AG20443 (cell line): ENCODE measurements around the gene MPZL2.

Experiments used
- DNase-seq: peaks from one replicate; pipeline ENCODE4 v3.0.0; 2012; ENCODE audit warnings: low spot score, mixed read lengths

The MPZL2 gene

DNA sequence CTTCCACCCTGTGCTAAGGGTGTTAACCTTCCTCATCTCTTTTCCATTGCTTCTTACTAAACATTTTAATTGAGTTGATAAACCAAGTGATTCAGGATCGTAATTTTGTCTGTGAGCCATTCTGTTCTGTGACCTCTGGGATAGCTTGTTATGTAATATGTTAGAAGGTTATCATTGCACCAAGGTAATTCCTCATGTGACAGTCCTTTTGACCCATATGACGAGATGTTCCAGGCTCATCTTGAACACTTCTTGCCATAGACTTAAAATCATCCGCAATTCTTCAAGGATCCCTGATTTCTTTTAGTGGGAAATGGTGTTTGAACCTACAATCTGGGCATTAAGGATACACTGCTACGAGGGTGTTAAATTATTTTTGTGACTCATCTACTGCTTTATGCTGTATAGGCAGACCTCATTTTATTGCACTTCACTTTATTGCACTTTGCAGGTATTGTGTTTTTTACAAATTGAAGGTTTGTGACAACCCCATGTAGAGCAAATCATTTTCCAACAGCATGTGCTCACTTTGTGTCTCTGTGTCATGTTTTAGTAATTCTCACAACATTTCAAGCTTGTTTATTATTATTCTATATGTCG is 19.0 kb upstream of the MPZL2 start:
- DNase-seq, result no peak

DNA sequence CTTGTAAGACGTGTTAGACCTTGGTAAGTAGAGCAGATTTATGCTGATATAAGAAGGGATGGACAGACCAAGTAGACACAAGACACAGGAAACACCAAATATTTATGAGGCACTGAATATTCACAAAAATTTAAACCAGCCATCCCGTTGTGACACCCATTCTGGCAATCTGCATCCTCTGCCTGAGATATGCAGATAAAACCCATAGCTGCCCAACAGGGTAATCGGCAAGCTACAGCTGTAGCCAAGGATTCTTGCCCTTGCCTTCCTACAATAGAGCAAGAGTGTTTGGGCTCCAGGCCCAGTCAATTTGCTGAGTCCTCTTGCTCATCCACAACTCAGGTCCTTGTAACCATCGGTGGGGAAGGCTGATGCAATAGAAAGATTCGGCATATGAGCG is 18.5 kb upstream of the MPZL2 start:
- no peak for DNase-seq

DNA sequence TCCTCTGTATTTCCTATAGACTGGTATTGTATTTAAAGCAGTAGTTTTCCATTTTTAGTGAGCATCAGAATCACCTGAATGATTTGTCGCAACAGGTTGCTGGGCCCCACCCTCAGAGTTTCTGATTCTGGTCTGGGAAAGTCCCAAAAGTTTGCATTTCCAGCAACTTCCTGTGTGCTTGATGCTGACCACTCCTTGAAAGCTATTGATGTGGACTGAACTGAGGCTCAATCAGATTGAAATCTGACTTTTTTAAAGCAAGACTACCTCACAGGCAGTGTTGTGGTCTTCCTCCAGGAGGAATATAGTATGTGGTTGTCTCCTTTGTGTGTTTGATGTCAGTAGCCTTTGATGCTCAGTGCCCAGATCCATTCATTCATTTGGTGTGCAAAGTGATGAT is 17.2 kb upstream of the MPZL2 start:
- no peak for DNase-seq

DNA sequence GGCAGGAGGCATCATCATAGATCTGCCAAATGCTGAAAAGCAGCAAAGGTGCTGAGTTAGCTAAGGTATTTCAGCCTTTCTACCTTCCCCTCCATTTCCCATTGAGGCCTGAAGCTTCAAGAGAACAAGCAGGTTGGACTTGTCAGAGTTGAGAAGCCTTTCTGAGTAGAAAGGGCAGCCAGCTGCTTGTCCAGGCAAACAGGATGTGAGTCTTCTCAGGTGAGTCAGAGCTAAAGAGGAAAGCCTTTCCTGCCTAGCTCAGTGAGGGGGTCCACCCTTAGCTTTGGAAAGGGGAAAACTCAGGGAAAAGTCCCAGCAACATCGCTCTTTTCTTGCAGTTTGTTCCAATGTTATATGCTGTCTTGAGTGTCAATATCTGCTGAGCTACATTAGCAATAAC is 13.2 kb upstream of the MPZL2 start:
- DNase-seq, result no peak

DNA sequence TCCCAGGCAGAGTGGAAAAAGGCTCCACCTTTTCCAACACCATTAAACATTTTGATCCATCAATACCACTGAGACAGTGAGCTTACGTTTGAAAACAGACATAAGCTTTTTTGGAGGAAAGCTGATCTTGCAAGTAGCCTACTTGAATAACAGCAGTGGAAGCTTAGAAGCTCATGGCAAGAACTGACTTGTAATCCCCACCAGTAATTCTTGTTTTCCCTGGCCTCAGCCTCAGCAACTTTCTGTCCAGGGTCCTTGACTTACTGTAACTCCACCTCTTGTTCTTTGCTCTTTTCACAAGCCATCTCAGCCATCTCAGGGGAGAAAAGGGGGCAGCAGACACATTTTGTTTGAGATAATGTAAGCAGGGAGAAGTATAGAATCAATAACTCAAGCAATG is 12.3 kb upstream of the MPZL2 start:
- DNase-seq, result no peak

DNA sequence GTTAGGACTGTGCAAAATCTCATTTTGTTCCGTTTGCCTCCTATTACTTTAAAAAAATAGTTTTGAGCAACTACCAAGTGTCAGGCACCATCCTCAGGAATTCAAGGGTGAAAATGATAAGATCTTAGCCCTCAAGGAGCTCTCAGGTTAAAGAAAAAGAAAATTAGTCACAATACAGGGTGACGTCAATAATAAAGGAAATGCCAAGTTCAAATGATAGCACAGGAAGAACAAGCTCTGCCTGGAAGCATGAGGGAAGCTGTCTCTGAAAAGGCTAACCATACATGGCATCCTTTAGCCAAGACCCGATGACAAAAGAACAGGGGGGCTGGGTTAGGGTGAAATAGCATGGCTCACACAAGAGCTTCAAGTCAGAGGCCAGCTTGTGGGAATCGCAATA is 11.1 kb upstream of the MPZL2 start:
- no peak for DNase-seq

DNA sequence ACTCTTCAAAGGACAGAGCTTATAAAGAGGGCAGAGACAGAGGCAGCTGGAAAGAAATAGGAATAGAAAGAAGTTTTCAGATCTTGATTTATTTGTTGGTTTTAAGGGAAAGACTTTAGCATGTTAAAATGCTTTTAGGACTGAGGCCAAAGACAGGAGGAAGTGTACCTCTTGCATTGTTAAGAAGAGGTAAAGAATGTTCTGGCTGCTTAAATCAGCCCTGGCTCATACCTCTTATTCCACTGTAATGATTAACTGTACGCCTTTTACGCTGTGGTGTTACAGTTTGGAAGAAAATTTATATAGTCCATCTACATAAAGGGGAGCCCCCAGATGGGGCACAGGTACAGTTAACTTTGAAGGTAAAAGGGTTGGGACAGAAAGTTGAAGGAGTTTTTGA is 10.1 kb upstream of the MPZL2 start:
- no peak for DNase-seq

DNA sequence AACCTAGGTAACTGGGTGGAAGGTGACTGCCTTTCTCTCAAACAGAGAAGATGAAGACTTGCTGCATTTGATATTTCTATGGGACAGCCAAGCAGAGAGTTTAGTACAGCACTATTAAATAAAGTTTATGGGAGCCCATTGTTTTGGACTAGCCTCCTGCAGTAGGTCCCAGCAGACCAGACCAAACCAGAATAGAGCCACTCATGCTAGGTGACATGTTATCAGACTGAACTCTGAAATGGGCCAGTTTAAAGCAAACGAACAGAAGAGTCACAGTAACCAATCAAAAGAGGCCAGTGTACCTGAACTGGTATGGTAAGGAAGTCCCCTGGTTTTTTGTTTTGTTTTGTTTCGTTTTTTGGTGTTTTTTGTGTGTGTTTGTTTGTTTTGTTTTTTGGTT is 7.9 kb upstream of the MPZL2 start:
- no peak for DNase-seq

DNA sequence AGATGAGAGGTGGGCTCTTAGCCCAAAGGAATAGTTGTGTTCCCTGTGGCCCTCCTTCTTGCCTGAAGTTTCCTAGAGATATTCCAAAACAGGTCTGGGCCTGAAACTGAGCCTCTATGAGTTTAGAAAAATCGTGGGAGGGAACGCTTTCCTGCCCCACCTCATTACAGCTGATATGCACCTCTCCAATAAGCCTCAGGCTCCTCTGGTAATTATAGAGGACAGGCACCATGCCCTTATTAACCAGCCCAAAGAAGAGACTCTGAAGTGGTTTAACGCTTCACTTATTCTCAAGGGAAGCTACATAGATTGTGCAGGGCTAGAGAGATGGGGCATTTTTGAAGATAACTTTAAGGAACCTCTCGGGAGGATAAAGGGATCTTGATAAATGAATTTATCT is 3.4 kb upstream of the MPZL2 start:
- DNase-seq, result no peak

DNA sequence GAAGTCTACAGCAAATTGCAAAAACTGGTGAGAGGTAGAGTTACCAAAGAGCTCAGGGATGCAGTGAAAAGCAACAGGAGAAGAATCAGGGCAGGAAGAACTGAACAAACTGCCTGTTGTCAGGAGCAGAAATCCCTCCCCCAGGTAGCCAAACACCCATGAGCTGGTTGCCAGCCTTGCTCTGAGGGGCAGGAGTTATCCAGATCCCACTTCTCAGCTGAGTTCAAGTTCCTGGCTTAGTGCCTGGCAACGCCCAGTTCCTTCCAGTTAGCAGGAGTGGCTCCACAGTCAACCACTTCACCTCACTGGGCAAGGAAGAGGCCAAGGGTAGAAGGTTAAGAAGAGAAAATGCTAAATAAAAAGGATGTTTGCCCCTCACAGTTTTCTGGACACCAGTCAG is 1.9 kb upstream of the MPZL2 start:
- no peak for DNase-seq

DNA sequence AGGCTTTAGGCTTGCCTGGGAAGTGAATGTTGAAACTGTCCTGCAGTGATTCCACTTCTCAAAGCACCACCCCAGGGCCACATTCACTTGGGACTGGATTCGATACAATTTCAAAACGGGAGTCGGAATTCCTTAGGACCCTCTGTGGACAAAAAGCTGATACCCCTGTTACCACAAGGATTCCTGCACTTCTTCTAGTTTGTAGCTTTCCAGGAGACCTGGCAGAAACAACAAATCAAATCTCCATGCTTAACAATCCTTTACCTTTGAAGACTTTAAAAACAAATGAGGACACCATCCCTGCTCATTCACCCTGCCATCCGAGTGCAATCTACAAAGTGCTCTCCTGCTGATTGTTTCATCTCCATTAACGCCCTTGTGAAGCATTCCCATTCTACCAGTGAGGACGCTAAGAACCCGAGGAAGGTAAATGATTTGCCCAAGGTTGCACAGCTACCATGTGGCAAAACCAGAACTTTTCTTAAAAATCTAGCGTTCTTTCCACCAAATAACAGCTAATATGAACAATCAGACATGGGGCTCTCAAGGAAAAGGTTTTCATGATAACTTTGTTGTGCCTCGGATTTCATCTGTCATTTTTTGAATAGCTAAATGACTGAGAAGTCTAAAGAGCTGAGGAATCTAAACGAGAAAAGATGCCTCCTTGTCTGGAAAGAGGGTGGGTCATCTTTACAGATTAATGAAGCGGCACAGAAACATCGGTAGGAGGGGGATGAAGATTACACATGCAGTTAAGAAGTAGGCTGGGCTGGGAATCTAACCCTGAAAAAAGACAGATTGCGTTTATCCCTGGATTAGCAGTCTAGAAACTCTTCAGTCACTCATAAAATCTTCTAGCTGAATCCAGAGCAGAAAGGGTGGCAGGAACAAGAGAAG is 720 bp upstream of the MPZL2 start:
- DNase-seq, result no peak

DNA sequence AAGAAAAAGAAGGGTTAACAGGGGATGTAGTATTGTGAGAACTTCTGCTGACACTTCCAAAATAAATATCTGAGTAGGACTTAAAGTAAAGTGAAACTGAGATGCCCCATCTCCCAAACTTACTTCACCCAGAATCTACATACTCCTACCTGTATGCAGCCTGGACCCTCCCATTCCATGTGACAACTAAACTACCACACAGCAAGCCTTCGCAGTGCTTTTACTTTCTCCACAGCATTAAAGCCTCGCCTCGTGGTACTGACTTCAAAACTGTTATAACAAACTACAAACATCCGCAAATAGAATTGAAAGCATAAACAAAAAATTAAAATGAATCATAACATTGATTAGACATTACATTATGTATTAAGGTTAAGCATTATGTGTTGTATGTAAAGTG is 985 bp downstream of the MPZL2 start:
- DNase-seq, result no peak

DNA sequence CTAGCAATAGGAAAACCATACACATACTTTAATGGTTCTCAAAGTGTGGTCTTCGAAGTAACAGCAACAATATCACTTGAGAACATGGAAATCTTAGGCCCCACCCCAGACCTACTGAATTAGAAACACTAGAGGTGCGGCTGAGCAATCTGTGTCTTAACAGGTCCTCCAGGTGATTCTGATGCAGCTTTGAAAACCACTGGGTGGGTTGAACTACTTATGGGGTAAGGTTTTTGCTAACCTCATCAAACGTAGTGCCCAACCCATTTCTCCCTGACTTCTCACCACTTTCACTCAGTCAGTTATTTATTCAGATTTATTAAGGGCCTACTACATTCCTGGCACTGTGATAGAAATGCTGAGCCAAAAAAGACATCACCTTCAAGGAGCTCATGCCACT is 3.7 kb downstream of the MPZL2 start:
- no peak for DNase-seq

DNA sequence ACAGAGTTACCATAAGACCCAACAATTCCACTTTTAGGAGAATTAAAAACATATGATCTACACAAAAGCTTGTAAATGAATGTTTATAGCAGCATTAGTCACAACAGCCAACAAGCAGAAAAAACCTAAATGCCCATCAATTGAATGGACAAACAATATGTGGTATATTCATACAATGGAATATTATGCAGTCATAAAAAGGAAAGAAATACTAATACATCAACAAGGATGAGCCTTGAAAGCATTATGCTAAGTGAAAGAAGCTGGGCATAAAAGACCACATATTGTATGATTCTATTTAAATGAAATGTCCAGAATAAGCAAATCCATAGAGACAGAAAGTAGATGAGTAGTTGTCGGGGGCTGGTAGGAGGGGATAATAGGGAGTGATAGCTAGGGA is 5.0 kb downstream of the MPZL2 start:
- DNase-seq, result no peak

DNA sequence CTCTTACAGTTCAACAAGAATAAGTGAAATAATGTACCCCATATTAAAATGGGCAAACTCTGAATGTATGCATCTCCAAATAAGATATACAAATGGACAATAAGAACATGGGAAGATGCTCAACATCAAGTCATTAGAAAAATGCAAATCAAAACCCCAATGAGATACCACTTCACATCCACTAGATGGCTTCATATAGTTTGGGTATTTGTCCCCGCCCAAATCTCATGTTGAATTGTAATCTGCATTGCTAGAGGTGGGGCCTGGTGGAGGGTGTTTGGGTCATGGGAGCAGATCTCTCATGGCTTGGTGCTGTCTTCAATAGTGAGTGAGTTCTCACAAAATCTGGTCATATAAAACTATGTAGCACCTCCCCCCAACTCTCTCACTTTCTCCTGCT is 5.7 kb downstream of the MPZL2 start:
- no peak for DNase-seq

DNA sequence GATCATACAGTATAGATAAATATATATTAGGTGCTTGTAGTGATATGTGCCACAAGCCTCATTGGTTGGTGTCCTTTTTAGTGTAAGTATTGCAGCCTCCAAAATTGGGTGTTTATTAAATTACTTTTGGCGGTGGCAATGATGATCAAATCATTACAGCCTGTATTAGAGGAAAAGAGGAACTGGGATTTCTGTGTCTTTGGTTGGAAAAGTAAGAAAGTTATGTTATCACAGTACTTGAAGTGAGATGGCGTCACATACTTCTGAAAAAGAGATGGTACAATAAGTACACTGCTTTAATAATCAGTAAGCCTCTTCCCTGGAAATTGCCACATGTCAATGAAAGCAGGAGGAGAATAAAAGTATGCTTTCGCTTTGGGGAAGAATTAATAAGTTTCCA is 11.4 kb downstream of the MPZL2 start:
- DNase-seq, result no peak

DNA sequence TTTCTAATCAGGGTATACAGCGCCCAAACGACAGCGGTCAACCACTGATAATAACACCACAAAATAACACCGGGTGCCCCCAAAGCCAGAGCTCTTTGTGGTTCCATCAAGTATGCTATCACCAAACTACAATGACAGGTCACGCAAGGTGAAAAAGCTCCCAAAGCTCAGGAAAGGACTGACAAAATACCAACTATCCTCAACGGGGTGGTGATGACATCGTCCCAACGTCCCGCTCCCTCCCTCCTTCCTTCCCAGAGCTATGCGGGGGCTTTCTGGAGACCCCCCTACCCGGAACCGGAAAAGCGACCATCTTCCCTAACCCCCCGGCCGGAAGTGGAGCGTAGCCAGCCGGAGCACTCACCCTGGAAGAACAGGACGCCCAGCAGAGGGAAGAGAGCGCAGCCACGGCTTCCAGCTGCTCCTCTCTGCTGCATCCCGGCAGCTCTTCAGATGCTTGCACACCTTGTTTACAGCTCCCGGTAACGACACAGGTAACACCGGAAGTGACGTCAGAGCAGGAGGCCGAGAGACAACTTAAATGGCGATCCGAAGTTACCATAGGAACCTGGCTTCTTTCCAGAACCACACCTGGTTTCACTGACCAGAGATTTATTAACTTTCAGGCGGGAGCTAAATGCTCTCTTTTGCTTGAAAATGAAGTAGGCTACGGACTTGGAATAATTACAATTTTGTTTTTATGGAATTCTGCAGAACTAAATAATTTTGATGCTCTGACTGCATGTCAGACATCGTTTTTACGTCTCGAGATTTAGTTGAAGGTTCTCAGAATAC is 12.0 kb downstream of the MPZL2 start, which contains the start of gene MPZL3:
Gene MPZL3, minus strand, starts transcription at position 508 of the 795 bp plus-strand sequence. Its CDS starts 71 bp downstream, at position 437.
- peak; percentile 37 for DNase-seq

DNA sequence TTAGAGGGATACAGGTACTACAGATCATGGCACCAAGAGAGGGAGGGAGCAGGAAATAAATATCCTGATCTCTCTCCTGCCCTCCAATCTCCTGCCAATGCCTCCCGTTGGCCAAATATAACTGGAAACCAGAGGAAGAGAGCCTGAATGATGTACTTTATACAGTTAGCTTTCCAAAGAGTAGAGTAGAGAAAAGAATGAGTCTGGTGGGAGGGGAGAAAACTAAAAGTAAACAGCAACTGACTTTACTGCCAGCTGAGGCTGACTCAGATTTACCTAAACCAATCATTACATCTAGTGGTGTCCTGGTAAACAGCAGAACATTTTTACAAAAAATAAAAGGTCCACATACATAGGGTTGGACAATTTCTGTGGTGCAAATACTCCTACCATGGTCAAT is 17.1 kb downstream of the MPZL2 start:
- no peak for DNase-seq

DNA sequence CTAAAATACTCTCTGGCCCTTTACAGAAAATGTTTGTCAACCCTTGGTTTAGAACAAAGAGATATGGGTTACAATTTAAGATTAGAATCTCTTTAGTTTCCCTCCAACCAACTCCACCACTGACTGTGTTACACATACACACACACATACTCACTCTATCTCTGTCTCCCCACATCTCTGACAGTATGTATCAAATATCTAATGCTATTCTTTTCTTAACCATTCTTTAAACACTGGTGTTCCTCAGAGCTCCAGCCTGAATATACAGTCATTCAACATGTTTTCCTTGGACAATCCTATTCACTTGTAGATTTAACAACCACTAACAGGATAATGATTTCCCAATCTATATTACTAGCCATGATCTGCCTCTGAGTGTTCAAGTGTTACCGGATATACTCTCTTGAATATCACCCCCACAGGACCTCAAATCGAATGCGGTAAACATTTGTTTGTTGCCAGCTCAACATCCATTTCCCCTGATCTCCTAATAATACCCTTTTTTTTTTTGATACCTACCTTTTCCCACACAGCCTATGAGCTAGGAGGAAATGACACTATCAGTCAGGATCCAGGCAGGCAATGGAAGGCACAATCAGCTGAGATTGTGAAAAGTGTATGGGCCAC is 18.0 kb downstream of the MPZL2 start:
- no peak for DNase-seq

DNA sequence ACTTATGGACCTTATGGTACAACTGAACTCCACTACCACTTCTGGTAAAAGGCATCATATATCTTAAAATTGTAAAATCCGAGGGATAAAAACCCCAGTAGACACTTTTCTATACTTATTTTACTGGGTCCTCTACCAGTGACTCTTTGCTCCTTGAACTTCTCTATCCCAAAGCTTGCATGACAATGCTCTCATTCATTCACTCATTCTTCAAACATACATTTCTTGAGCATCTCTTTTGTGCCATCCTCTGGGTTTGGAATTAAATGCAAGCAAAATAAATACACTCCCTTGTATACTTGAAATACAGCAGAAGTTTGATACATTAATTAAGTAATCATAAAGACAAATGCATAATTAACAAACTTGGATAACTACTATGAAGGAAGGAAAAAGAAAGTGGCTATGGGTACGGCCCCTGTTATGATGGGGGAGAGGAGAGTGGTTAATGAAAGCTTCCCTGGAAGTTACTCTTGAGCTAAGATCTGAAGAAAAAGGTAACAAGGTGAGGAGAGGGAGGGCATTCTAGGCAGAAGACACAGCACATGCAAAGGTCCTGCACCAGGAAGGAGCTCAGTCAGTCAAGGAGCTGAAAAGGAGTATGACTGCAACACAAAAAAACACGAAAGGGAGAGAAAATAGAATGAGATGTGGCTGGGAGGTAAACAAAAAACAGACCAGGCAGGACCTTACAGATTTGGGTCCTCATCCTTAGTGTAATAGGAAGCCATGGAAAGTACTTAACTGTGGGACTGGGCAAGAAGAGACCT is 19.9 kb downstream of the MPZL2 start:
- no peak for DNase-seq

DNA sequence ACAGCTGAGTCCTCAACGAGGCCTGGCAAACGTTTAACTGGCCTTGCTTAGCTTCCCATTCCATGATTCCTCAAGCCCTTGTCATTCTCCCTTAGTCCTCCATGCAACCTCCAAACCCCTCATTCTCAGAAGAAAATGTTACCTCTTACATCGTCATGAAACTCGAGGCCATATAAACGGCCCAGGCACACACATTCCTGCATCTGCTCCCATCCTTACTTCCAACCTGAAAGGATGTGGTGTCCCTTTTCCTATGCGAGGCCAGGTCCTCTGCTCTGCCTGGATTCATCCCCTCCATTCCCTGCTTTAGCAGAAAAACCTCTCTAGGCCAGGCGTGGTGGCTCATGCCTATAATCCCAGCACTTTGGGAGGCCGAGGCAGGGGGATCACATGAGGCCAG is 20.9 kb downstream of the MPZL2 start:
- DNase-seq, result no peak

DNA sequence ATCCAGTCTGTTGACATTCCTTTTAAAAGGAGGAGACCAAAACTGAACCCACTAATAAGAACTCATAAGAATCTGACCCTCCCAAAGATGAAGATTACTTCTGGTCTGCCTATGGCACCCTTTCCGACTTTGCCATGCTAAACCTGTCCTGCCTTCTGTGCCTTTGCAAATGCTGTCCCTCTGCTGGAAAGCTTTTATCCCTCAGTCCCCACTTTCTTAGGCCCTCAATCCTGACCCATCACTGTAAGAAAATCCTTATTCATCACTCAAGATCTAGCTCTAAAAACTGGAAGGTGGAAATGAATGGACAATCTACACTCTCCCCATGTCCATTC is 22.4 kb downstream of the MPZL2 start:
- no peak for DNase-seq
